ENCODE data around the gene ARPC1B.
"Not testable (repeated sequence)": the region's sequence is repeated elsewhere in the genome, so short reads cannot be mapped to it uniquely, and the experiment has no call there.

DNA sequence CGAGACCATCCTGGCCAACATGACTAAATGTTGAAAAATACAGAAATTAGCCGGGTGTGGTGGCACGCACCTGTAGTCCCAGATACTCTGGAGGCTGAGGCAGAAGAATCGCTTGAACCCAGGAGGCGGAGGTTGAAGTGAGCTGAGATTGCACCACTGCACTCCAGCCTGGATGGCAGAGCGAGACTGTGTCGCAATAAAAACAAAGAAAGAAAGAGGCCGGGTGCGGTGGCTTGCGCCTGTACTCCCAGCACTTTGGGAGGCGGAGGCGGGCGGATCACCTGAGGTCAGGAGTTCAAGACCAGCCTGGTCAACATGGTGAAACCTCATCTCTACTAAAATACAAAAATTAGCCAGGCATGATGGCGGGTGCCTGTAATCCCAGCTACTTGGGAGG, 12.7 kb downstream of the ARPC1B start:
- not testable (repeated sequence) for TF ChIP-seq POLR2A, SPI1, TAF1, POLR2AphosphoS5, POU2F2 (IDR thresholded peaks at IDR 0.05; ENCODE audit: low read depth, low read length)

All from GM12891 (cell line).